ENCODE results near the gene IKZF3. TPM values are rescaled to one million over a fixed set of nuclear protein-coding genes. Genes with fewer than 3 reads are reported as not detected.

IKZF3 gene
- total RNA-seq, 1 experiment from 2014 or later: 0.81 TPM

- TF ChIP-seq ZNF532 (CRISPR knock-in tag; IDR thresholded peaks at IDR 0.05; ENCODE audit: borderline replicate concordance) (no peak), ZSCAN18 (CRISPR knock-in tag; IDR thresholded peaks at IDR 0.05) (no peak), TEAD4 (CRISPR knock-in tag; IDR thresholded peaks at IDR 0.05) (no peak)
Observed at GRCh38 chr17:39716879-39717536, 147.1 kb downstream of the IKZF3 start (continued).

GRCh38 chr17:39716073-39716818 lies 147.9 kb downstream of the IKZF3 start:
- Mint-ChIP-seq H3K27ac (no peak overlapping the region), H3K36me3 (peaks cover 53% of the 10 kb centered on the region), H3K27me3 (ENCODE audit: low read depth) (no peaks in the 10 kb centered on the region), H3K4me1 (no peaks in the 10 kb centered on the region), H3K9me3 (no peaks in the 10 kb centered on the region), H3K4me3 (no peak overlapping the region)
- ChIA-PET POLR2A (interaction anchor here (1.0 kb wide), 1 partner anchor 315 kb away, joined by 3 read pairs; no protein-coding TSS in a partner anchor), CTCF (interaction anchor here (1.0 to 1.4 kb wide), 4 partner anchors 11 to 264 kb away, joined by 3 to 6 read pairs (median 4); partner anchors contain the start of gene PSMD3)
- DNase-seq (ENCODE audit: low spot score) (no peak), ATAC-seq (no peak)
- TF ChIP-seq EMX1 (CRISPR knock-in tag; IDR thresholded peaks at IDR 0.05): no peak
- no peak for TF ChIP-seq NFATC4 (CRISPR knock-in tag; IDR thresholded peaks at IDR 0.05)
- no peak for TF ChIP-seq MXD4 (CRISPR knock-in tag; IDR thresholded peaks at IDR 0.05; ENCODE audit: borderline replicate concordance)
- no peak for TF ChIP-seq AR (CRISPR knock-in tag; IDR thresholded peaks at IDR 0.05)
- TF ChIP-seq CREM (CRISPR knock-in tag; IDR thresholded peaks at IDR 0.05): no peak
- TF ChIP-seq PREB (CRISPR knock-in tag; IDR thresholded peaks at IDR 0.05; ENCODE audit: borderline replicate concordance): no peak
- no peak for TF ChIP-seq ETV6 (CRISPR knock-in tag; IDR thresholded peaks at IDR 0.05)
- TF ChIP-seq FOXK1 (CRISPR knock-in tag; IDR thresholded peaks at IDR 0.05): no peak
- no peak for TF ChIP-seq USF1 (CRISPR knock-in tag; IDR thresholded peaks at IDR 0.05)
- TF ChIP-seq ZNF396 (CRISPR knock-in tag; IDR thresholded peaks at IDR 0.05; ENCODE audit: borderline replicate concordance): no peak
- no peak for TF ChIP-seq TEAD4 (CRISPR knock-in tag; IDR thresholded peaks at IDR 0.05)
- TF ChIP-seq FOXP1 (CRISPR knock-in tag; IDR thresholded peaks at IDR 0.05; ENCODE audit: borderline replicate concordance): no peak
- no peak for TF ChIP-seq NR3C1 (CRISPR knock-in tag; conservative IDR thresholded peaks at IDR 0.05; ENCODE audit: low read depth)
- no peak for TF ChIP-seq ZNF532 (CRISPR knock-in tag; IDR thresholded peaks at IDR 0.05; ENCODE audit: borderline replicate concordance)
- no peak for TF ChIP-seq RORB (CRISPR knock-in tag; IDR thresholded peaks at IDR 0.05)
- TF ChIP-seq E2F4 (CRISPR knock-in tag; IDR thresholded peaks at IDR 0.05; ENCODE audit: borderline replicate concordance, low read depth): no peak
